WTC11 (cell line): ENCODE data around the gene PPP5C.

Source experiments
- ATF2 ChIP-seq: sonication (generic); formaldehyde crosslinking; IDR thresholded peaks from 2 replicates; pipeline ENCODE4 v1.8.1; 2022; ENCODE audit warnings: low read depth, missing genetic modification reagents, borderline replicate concordance
- CTCF ChIP-seq: fragments of 200-600 bp; IDR thresholded peaks from 2 replicates; pipeline ENCODE4 v1.8.0; 2022; ENCODE audit warnings: antibody characterized with exemption
- E2F1 ChIP-seq: sonication (generic); formaldehyde crosslinking; IDR thresholded peaks from 2 replicates; pipeline ENCODE4 v1.8.0; 2022; ENCODE audit warnings: mild to moderate bottlenecking, missing genetic modification reagents
- ELF4 ChIP-seq: sonication (generic); formaldehyde crosslinking; IDR thresholded peaks from 2 replicates; pipeline ENCODE4 v1.8.1; 2022; ENCODE audit warnings: low read depth, mild to moderate bottlenecking, moderate library complexity, missing genetic modification reagents
- KAT7 ChIP-seq: sonication (generic); formaldehyde crosslinking; IDR thresholded peaks from 2 replicates; pipeline ENCODE4 v1.8.1; 2023; ENCODE audit warnings: missing genetic modification reagents, mild to moderate bottlenecking, borderline replicate concordance
- SP1 ChIP-seq: sonication (generic); formaldehyde crosslinking; conservative IDR thresholded peaks from 2 replicates; pipeline ENCODE4 v1.8.1; 2022; ENCODE audit warnings: missing genetic modification reagents
- USF2 ChIP-seq: sonication (generic); formaldehyde crosslinking; IDR thresholded peaks from 2 replicates; pipeline ENCODE4 v1.8.1; 2023; ENCODE audit warnings: mild to moderate bottlenecking, missing genetic modification reagents, moderate library complexity
- ZNF423 ChIP-seq: fragments of 250-450 bp; sonication (Bioruptor Pico); IDR thresholded peaks from 2 replicates; pipeline ENCODE4 v2.1.2; 2022; ENCODE audit warnings: mild to moderate bottlenecking, moderate library complexity

- TF ChIP-seq CTCF = no peak
- TF ChIP-seq KAT7 = no peak
- no peak for TF ChIP-seq ATF2 (CRISPR knock-in tag)
- TF ChIP-seq SP1 (CRISPR knock-in tag) = no peak
- no peak for TF ChIP-seq ZNF423 (CRISPR knock-in tag)
- TF ChIP-seq E2F1 (CRISPR knock-in tag) = no peak
- no peak for TF ChIP-seq USF2 (CRISPR knock-in tag)
- no peak for TF ChIP-seq ELF4
These were observed 35.4 kb upstream of the PPP5C start for GRCh38 chr19:46311444-46311843.
